ENCODE data around the gene IL6R. TPM values are rescaled to one million over a fixed set of nuclear protein-coding genes. Genes with fewer than 3 reads are reported as not detected.

The IL6R gene
- total and polyA plus RNA-seq, 4 experiments from 2014 or later = 54.6 to 106 (median 86.9) TPM

DNA sequence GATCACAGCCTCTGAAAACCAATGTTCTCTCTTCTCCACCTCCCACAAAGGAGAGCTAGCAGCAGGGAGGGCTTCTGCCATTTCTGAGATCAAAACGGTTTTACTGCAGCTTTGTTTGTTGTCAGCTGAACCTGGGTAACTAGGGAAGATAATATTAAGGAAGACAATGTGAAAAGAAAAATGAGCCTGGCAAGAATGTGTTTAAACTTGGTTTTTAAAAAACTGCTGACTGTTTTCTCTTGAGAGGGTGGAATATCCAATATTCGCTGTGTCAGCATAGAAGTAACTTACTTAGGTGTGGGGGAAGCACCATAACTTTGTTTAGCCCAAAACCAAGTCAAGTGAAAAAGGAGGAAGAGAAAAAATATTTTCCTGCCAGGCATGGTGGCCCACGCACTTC, 61.1 kb downstream of the IL6R start:
- Mint-ChIP-seq H3K4me1 (peaks cover 53 to 85% (median 76%) of the 10 kb centered on the region in 4 donors), H3K27ac (peak overlapping the region; percentile 93 to 100 (median 97)), H3K9me3 (peaks cover 0 to 1% (median 0%) of the 10 kb centered on the region in 8 donors), H3K27me3 (no peaks in the 10 kb centered on the region), H3K4me3 (peak overlapping the region; percentile 61 to 91 (median 74)), H3K36me3 (peaks cover 18 to 21% of the 10 kb centered on the region in 2 donors)
- peak in 2 of 5 donors; percentile 16 for DNase-seq
- Histone ChIP-seq H3K4me3 (ENCODE audit: low read length in 2 of 2) (no peak overlapping the region), H3K36me3 (ENCODE audit: insufficient read depth, low read length) (no peaks in the 10 kb centered on the region), H3K27ac (ENCODE audit: low read depth, low read length) (peak overlapping the region; percentile 66), H3K27me3 (ENCODE audit: insufficient read depth, low read length) (no peaks in the 10 kb centered on the region), H3K4me1 (ENCODE audit: insufficient read depth, low read length) (peaks cover 81% of the 10 kb centered on the region), H3K9me3 (ENCODE audit: control insufficient read depth in 1 of 2, low read length in 2 of 2) (no peaks in the 10 kb centered on the region)
- intact Hi-C loops (cut with micrococcal nuclease) = loop anchor here (10.0 kb wide), 1 partner anchor 281 kb away; no protein-coding TSS in a partner anchor
- ChIA-PET POLR2A (ENCODE audit: partially characterized antibody) (interaction anchor here (1.2 to 12.7 kb wide), 11 partner anchors 13 to 284 kb away, joined by 3 to 267 read pairs (median 5); partner anchors contain the start of gene IL6R), CTCF (ENCODE audit: partially characterized antibody) (interaction anchor here (0.7 to 8.2 kb wide), 10 partner anchors 12 to 619 kb away, joined by 3 to 106 read pairs (median 6); partner anchors contain the start of gene IL6R)

DNA sequence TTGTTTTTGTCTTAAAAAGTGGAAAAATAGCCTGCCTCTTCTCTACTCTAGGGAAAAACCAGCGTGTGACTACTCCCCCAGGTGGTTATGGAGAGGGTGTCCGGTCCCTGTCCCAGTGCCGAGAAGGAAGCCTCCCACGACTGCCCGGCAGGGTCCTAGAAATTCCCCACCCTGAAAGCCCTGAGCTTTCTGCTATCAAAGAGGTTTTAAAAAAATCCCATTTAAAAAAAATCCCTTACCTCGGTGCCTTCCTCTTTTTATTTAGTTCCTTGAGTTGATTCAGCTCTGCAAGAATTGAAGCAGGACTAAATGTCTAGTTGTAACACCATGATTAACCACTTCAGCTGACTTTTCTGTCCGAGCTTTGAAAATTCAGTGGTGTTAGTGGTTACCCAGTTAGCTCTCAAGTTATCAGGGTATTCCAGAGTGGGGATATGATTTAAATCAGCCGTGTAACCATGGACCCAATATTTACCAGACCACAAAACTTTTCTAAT, 61.8 kb downstream of the IL6R start:
- Mint-ChIP-seq H3K27ac (peak overlapping the region; percentile 93 to 100 (median 97)), H3K4me1 (peaks cover 51 to 80% (median 72%) of the 10 kb centered on the region in 4 donors), H3K36me3 (peaks cover 18 to 21% of the 10 kb centered on the region in 2 donors), H3K4me3 (peak overlapping the region; percentile 51 to 91 (median 72)), H3K9me3 (peaks cover 0 to 1% (median 0%) of the 10 kb centered on the region in 8 donors), H3K27me3 (no peaks in the 10 kb centered on the region)
- ChIA-PET POLR2A (ENCODE audit: partially characterized antibody) (interaction anchor here (1.0 to 12.7 kb wide), 11 partner anchors 13 to 139 kb away, joined by 3 to 267 read pairs (median 5); partner anchors contain the start of gene IL6R), CTCF (ENCODE audit: partially characterized antibody) (interaction anchor here (0.8 to 8.2 kb wide), 12 partner anchors 12 to 293 kb away, joined by 3 to 106 read pairs (median 6); partner anchors contain the start of gene IL6R)
- H3K27me3 ChIP-seq (ENCODE audit: insufficient read depth, low read length) = no peaks in the 10 kb centered on the region
- peak in 1 of 5 donors; percentile 5 for DNase-seq
- peaks cover 75% of the 10 kb centered on the region for H3K4me1 ChIP-seq (ENCODE audit: insufficient read depth, low read length)
- no peaks in the 10 kb centered on the region for H3K9me3 ChIP-seq (ENCODE audit: control insufficient read depth in 1 of 2, low read length in 2 of 2)
- intact Hi-C loops (cut with micrococcal nuclease) = loop anchor here (1.0 to 10.0 kb wide), 2 partner anchors 11 to 282 kb away; no protein-coding TSS in a partner anchor
- H3K4me3 ChIP-seq (ENCODE audit: low read length in 2 of 2) = no peak overlapping the region
- H3K36me3 ChIP-seq (ENCODE audit: insufficient read depth, low read length) = no peaks in the 10 kb centered on the region
- H3K27ac ChIP-seq (ENCODE audit: low read depth, low read length) = peak overlapping the region; percentile 66

DNA sequence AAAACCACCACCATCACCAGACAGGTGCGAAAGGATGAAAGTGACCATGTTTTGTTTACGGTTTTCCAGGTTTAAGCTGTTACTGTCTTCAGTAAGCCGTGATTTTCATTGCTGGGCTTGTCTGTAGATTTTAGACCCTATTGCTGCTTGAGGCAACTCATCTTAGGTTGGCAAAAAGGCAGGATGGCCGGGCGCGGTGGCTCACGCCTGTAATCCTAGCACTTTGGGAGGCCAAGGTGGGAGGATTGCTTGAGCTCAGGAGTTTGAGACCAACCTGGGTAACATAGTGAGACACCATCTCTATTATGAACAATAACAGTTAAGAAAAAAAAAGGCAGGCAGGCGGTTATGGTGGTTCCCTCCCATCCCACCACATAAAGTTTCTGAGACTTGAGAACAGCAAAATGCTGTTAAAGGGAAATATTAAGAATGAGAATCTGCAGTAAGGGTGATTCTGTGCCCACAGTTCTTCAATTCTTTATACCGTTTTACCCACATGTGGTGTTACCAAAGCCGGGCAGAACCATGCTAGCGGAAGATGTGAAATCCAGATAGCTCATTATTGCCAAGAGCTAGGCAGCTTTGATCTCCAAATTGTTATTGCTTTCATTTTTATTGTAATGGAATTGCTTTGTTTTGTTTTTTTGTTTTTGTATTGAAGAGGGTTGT, 62.4 kb downstream of the IL6R start:
- Histone ChIP-seq H3K27me3 (ENCODE audit: insufficient read depth, low read length) (no peaks in the 10 kb centered on the region), H3K4me1 (ENCODE audit: insufficient read depth, low read length) (peaks cover 69% of the 10 kb centered on the region), H3K36me3 (ENCODE audit: insufficient read depth, low read length) (no peaks in the 10 kb centered on the region), H3K9me3 (ENCODE audit: control insufficient read depth in 1 of 2, low read length in 2 of 2) (no peaks in the 10 kb centered on the region), H3K4me3 (ENCODE audit: low read length in 2 of 2) (no peak overlapping the region), H3K27ac (ENCODE audit: low read depth, low read length) (peak overlapping the region; percentile 66)
- DNase-seq = peak; percentile 42 to 59 (median 43)
- Mint-ChIP-seq H3K27ac (peak overlapping the region; percentile 93 to 100 (median 97)), H3K4me1 (peaks cover 50 to 76% (median 68%) of the 10 kb centered on the region in 4 donors), H3K36me3 (peaks cover 18 to 21% of the 10 kb centered on the region in 2 donors), H3K9me3 (peaks cover 0 to 1% (median 0%) of the 10 kb centered on the region in 8 donors), H3K4me3 (peak overlapping the region; percentile 57 to 91 (median 72)), H3K27me3 (no peaks in the 10 kb centered on the region)
- ChIA-PET POLR2A (ENCODE audit: partially characterized antibody) (interaction anchor here (0.7 to 12.7 kb wide), 12 partner anchors 12 to 601 kb away, joined by 3 to 267 read pairs (median 4); partner anchors contain the start of gene IL6R), CTCF (ENCODE audit: partially characterized antibody) (interaction anchor here (0.6 to 8.2 kb wide), 19 partner anchors 12 to 293 kb away, joined by 3 to 106 read pairs (median 4); partner anchors contain the start of genes IL6R and SHE)
- intact Hi-C loops (cut with micrococcal nuclease) = loop anchor here (1.0 to 10.0 kb wide), 3 partner anchors 11 to 283 kb away; partner anchors contain the start of gene HAX1

- POLR2A ChIA-PET (ENCODE audit: partially characterized antibody) = interaction anchor here (1.2 to 12.7 kb wide), 6 partner anchors 11 to 116 kb away, joined by 4 to 267 read pairs (median 5); partner anchors contain the start of gene IL6R
- Mint-ChIP-seq H3K27me3 (no peaks in the 10 kb centered on the region), H3K9me3 (peaks cover 0 to under 1% (median 0%) of the 10 kb centered on the region in 8 donors), H3K4me3 (peak overlapping the region in 6 of 8 donors; percentile 57 to 91 (median 72)), H3K36me3 (peaks cover 17 to 19% of the 10 kb centered on the region in 2 donors), H3K27ac (peak overlapping the region; percentile 93 to 100 (median 97)), H3K4me1 (peaks cover 47 to 66% (median 60%) of the 10 kb centered on the region in 4 donors)
- no peaks in the 10 kb centered on the region for H3K9me3 ChIP-seq (ENCODE audit: control insufficient read depth in 1 of 2, low read length in 2 of 2)
- H3K4me1 ChIP-seq (ENCODE audit: insufficient read depth, low read length) = peaks cover 58% of the 10 kb centered on the region
- CTCF ChIA-PET (ENCODE audit: partially characterized antibody) = interaction anchor here (1.2 to 8.2 kb wide), 10 partner anchors 11 to 145 kb away, joined by 3 to 106 read pairs (median 6); partner anchors contain the start of gene IL6R
- no peaks in the 10 kb centered on the region for H3K27me3 ChIP-seq (ENCODE audit: insufficient read depth, low read length)
- no peak for DNase-seq
- H3K4me3 ChIP-seq (ENCODE audit: low read length in 2 of 2) = no peak overlapping the region
- intact Hi-C loops (cut with micrococcal nuclease) = loop anchor here (1.0 to 10.0 kb wide), 2 partner anchors 196 to 284 kb away; partner anchors contain the start of gene HAX1
- H3K27ac ChIP-seq (ENCODE audit: low read depth, low read length) = peak overlapping the region; percentile 23
- H3K36me3 ChIP-seq (ENCODE audit: insufficient read depth, low read length) = no peaks in the 10 kb centered on the region
These were observed 63.5 kb downstream of the IL6R start for GRCh38 chr1:154468535-154469250.

DNA sequence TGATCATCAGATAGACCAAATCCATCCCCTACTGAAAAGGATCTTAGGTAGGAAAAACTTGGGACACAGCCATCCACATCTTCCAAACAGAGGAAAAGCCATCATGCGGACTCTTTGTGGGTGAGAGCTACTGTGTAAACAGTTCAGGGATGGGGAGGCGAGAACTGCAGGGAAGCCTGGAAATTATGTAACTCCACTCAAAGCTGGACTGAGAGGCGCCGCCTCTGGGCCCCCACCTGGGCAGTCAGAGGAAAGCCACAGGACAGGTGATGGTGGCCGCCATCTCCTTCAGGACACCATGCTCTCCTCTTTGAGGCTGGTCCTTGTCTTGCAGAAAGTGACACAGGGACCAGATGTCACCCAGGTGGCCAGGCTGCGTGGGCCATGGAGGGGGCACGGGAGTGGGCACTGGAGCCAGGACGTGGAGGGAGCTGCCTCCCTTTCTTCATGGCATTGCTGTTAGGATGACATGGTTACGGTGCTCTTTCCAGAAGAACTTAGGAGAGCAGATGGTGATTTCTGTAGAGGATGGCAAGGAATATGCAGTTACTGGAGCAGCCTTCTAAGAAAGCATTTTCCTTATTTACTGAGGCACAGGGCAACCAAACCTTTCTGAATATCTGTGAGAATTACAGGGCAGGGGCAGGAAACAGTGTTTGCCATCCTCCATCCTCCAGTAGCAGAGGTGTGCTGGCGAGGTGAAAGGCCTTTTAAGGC, 64.9 kb downstream of the IL6R start:
- intact Hi-C loops (cut with micrococcal nuclease) = loop anchor here (10.0 kb wide), 1 partner anchor 285 kb away; no protein-coding TSS in a partner anchor
- H3K27ac Mint-ChIP-seq = peak overlapping the region; percentile 11 to 94 (median 68)

DNA sequence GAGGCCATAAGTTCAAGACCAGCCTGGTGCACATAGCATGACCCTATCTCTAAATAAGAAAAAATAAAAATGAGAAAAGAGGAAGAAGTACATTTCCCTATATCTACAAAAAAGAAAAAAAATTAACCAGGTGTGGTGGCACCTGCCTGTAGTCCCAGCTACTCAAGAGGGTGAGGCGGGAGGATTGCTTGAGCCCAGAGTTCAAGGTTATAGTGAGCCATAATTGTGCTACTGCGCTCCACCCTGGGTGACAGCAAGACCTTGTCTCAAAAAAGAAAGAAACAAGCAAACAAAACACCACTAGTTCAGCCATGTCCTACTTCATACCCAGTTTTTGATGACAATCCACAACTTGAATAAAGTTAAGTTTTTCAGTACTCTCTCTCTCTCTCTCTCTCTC, 66.2 kb downstream of the IL6R start:
- H3K4me3 Mint-ChIP-seq = no peak overlapping the region
- Histone ChIP-seq H3K27me3 (ENCODE audit: insufficient read depth, low read length) (no peaks in the 10 kb centered on the region), H3K27ac (ENCODE audit: low read depth, low read length) (no peak overlapping the region), H3K4me1 (ENCODE audit: insufficient read depth, low read length) (peaks cover 32% of the 10 kb centered on the region), H3K4me3 (ENCODE audit: low read length in 2 of 2) (no peak overlapping the region), H3K9me3 (ENCODE audit: control insufficient read depth in 1 of 2, low read length in 2 of 2) (no peaks in the 10 kb centered on the region), H3K36me3 (ENCODE audit: insufficient read depth, low read length) (no peaks in the 10 kb centered on the region)
- H3K27me3 Mint-ChIP-seq = no peaks in the 10 kb centered on the region
- H3K36me3 Mint-ChIP-seq = peaks cover 5 to 9% of the 10 kb centered on the region in 2 donors
- CTCF ChIA-PET (ENCODE audit: partially characterized antibody) = interaction anchor here (0.7 kb wide), 1 partner anchor 8 kb away, joined by 3 read pairs; no protein-coding TSS in a partner anchor
- no peaks in the 10 kb centered on the region for H3K9me3 Mint-ChIP-seq
- DNase-seq = no peak
- H3K27ac Mint-ChIP-seq = peak overlapping the region in 4 of 7 donors; percentile 46 to 71 (median 66)
- intact Hi-C loops (cut with micrococcal nuclease) = no loop called here
- H3K4me1 Mint-ChIP-seq = peaks cover 31 to 40% (median 35%) of the 10 kb centered on the region in 4 donors
- POLR2A ChIA-PET (ENCODE audit: partially characterized antibody) = no interaction called here

More for the DNA sequence above, 64.9 kb downstream of the IL6R start:
- H3K4me3 ChIP-seq (ENCODE audit: low read length in 2 of 2) = no peak overlapping the region
- no peaks in the 10 kb centered on the region for H3K9me3 Mint-ChIP-seq
- no peaks in the 10 kb centered on the region for H3K36me3 ChIP-seq (ENCODE audit: insufficient read depth, low read length)
- peaks cover 12 to 13% of the 10 kb centered on the region in 2 donors for H3K36me3 Mint-ChIP-seq
- CTCF ChIA-PET (ENCODE audit: partially characterized antibody) = interaction anchor here (0.8 to 8.2 kb wide), 2 partner anchors 63 to 64 kb away, joined by 4 to 106 read pairs; partner anchors contain the start of gene IL6R
- H3K4me1 ChIP-seq (ENCODE audit: insufficient read depth, low read length) = peaks cover 45% of the 10 kb centered on the region
- POLR2A ChIA-PET (ENCODE audit: partially characterized antibody) = interaction anchor here (12.7 kb wide), 1 partner anchor 63 kb away, joined by 267 read pairs; the partner anchor contains the start of gene IL6R
- no peaks in the 10 kb centered on the region for H3K27me3 Mint-ChIP-seq
- H3K27ac ChIP-seq (ENCODE audit: low read depth, low read length) = peak overlapping the region; percentile 23
- no peak overlapping the region for H3K4me3 Mint-ChIP-seq
- H3K27me3 ChIP-seq (ENCODE audit: insufficient read depth, low read length) = no peaks in the 10 kb centered on the region
- DNase-seq = no peak
- H3K4me1 Mint-ChIP-seq = peaks cover 42 to 53% (median 48%) of the 10 kb centered on the region in 4 donors
- no peaks in the 10 kb centered on the region for H3K9me3 ChIP-seq (ENCODE audit: control insufficient read depth in 1 of 2, low read length in 2 of 2)

Data from CD4-positive, alpha-beta memory T cell (primary cell).